NCI-H524 treated with DMSO at 0.1 percent for 48 hours (cell line): ENCODE results near the gene PDCD1LG2.

ENCODE experiments used
- DNase-seq: peaks from one replicate; lab custom pipeline; 2025; lab: John Stamatoyannopoulos, UW

The PDCD1LG2 gene

DNA sequence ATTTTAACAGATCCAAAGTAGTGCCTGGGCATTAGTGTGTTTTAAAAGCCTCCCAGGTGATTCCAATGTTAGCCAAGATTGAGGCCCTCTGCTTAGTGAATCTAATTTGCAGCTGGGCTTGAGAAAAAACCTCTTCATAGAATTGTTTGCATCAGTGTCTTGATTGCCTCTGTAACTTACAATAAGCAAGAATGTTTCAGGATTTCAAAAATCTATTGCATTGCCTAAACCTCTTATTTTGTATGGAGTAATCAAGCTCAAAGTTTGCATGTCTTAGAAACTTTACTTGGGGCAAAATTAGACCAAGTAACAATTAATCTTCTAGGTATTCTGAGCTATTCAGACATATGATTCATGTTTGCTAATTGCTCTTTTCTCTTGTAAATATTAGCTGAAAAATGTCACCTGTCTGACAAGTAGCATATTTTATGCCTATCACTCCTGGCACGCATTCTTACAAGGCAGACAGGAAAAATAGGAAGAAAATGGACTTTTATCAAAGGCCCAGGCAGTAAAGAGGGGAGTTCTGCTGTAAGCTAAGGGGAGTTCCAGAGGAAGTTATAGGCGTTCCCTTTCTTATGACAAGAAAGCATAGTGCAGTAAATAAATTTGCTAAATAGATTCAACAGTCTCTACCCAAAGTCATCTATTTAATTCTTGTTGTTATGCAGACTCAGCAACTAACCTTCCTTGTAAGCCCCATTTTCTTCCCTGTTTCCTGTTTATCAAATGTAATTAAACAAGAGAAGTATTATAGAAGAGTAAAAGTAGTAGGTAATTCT, 21.0 kb downstream of the PDCD1LG2 start:
- DNase-seq = no peak

DNA sequence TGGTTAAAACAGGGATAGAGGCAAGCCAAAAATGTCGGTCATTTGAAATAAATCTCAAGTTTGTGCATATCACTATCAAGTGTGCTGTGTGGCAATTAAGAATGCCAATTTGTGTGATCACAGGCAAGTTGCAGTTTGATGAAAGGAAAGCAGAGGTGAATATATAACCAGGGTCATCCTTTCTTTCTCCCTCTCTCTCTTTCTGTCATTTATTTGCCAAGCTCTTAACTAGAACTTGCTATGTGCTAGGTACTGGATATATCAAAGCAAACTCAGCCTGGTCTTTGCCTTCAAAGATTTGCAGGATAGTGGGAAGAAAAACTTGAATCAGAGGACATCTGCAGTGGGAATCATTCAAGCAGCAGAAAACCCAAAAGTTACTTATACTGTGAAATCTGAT, 22.0 kb downstream of the PDCD1LG2 start:
- no peak for DNase-seq

DNA sequence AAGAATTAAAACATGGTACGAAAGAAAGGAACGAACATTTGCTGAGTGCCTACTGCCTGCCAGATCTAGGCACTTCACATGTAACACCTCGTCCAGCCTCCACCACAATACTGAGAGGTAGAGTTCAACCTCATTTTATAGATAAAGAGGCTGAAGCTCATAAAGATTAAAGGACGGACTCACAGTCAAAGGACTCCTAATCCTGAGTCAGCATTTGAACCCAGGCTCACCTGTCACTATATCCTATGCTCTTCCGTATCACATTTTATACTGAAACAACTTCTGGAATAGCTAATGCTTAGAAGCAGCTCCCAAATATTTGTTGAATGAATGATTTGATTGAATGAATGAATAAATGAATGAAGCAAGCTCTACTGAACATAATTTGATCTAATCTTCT, 22.5 kb downstream of the PDCD1LG2 start:
- no peak for DNase-seq

DNA sequence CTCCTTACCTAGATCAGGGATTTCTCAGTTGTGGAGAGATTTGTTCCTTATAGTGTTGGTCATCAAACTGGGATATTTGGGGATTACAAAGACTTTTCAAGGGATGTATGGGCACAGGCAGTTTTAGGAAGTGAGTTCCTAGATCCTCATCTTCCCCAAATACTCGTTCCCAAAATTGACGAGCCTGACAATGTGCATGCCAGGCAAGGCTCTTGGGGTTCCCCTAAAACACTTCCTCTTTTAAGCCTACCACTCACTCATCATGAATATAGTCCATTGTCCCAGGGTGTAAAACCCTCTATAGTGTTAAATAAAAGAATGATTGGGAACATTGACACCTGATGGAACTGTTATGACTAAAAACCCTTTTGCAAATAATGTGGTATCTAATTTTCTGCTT, 26.4 kb downstream of the PDCD1LG2 start:
- no peak for DNase-seq

DNA sequence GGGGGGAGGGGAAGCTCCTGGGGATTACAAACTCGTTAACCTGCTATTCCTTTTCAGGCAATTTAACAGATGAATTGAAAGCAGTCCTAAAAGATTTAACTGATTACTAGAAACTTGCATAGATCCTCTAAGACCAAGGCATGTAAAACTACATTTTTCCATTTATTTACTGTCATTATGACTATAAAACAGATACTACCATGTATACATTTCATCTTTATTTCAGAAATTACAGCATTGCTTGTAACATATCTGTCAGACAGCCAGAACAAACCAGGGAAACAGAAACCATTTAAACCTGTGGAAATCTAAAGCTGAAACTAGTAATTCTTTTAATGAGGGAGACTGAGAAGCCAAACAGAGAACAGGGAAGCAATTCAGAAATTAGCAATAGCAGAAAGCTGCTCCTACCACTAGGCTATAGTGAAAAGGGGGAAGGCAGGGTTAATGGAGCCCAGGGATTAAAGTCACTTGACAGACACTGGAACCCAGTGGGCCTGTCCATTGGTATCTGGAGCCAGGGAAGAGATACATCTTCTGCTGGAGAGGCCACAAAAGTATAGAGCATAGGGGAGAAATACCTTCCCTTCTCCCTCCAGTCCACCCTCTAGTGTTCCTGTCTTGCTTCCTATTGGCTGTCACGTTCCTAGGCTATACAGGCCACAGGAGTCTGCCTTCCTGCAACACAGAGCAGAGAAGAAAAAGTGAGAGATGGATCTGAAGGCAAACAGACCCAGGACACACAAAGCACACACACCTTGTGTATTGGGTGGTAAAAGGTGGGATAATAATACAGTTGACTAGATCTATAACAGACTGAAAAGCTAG, 33.8 kb downstream of the PDCD1LG2 start:
- no peak for DNase-seq

DNA sequence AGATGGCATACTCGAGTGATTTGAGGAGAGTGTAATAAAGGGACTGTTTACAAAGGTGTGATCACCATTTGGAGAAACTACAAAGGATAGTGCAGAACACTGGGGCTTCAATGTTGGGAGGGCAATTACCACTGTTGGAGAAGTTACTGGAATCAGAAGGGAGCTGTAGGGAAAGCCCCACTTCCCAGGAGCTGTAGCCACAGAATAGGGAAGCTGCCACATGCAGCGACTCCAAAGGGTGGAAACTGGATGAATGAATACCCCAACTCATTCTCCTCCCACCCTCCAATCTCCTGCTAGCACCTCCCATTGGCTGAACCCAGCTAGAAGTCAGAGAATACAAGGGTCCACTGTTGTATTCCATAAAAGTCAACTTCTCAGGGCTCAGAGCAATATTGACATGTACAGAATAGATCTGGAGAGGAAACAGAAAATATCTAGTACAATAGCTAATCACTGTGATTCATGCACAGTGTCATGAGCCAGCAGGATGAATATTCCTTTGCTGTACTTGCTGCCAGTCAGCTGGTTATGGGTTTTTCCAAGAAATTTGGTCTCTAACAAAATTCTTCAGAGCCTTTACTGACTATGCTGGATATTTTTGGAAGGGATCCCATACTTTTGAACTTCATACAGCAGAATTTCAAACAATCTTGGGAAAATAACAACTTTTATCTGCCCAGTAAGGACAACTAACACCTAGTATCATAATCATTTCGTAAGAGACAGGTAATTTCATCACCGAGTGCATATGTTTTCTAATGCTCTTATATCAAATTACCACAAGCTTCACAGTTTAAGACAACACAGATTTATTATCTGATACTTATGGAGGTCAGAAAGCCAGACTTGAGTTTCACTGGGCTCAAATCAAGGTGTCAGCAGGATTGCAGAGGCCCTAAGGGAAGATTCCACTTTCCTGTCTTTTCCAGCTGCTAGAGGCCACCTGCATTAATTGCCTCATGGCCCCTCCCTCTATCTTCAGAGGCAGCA, 39.6 kb downstream of the PDCD1LG2 start:
- DNase-seq = no peak

DNA sequence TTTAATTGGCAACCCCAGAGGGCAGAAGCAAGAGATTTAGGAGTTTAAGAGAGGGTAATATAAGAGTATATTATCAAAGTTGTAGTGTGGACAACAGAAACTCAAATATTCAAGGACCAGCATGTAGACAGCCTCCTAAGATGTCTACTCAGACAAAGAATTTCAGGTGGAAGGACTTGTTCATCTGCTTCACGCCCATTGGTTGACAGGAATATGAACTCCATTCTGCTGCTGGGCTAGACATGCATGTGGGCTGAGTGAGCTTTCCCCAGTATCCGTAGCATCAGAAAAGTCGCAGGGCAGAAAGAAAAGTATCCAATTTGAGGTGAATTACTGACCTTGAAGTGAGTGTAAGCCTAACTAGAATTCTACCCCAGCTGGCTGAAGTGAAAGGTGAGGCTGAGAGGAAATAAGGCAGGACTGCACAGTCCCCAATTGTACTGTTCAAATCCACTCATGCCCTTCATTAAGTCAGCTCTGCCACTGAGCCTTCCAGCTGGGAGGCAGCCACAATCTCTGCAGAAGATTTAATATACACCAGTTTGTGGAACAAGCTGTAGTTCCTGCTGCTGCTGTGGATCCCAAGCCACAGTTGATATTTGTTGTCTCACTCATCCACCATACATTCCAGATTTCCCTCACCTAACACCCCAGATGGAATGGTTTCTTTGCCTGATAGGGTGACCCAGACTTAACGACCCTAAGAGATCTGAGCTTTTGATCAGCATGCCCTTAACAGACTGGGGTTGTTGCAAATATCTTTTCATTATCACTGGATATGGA, 41.2 kb downstream of the PDCD1LG2 start:
- no peak for DNase-seq

DNA sequence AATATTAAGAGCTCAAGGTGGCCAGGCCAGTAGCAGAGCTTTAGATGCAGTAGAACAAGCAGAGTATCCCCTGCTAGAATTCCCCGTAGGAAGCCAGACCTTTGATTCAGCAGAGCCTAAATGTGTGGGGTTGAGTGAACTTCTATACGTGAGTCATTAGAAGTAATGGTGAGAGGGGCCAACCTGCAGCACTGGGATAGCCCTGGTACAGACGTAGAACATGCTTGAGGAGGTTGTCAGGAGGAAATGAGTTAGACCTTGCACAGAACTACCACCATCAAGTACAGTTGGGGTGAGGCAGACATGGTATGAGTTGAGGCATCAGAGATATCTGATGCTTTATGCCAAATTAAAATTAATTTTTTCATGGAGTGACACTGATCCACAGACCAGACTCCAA, 42.0 kb downstream of the PDCD1LG2 start:
- no peak for DNase-seq

DNA sequence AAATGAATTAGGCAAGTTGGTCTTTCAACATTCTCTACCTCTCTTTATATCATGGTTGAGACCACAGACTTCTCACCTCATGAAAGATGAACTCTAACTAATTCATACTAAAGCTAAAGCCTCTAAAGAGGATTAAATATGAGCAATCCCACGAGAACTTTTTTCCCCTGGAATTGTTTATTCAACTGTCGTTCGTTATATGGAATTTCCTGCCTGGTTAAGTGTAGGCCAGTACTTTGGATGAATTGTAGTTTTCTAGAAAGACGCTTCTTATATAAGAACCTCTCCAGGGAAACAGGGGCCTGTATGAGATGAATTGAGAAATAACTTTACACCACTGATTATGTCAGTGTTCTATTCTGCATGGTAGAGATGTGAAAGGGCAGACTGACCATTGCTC, 42.9 kb downstream of the PDCD1LG2 start:
- no peak for DNase-seq

DNA sequence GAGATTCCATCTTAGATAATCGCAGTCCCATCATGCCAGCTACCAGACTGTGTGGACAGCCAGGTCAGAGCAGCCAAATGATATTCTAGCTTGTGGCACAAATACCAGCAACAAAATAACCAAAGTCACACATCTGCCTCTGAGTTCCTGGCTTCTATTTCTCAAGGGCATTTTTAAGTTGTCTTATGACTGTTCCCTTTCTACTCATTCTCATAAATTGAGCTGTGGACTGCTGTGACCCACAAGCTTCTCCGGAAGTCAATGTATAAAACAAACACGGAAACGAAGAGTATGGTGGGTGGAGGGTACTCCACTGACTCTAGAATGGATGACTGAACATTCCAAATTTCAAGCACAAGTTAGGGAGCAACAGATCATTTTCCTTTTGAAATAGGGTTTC, 43.9 kb downstream of the PDCD1LG2 start:
- DNase-seq = no peak

DNA sequence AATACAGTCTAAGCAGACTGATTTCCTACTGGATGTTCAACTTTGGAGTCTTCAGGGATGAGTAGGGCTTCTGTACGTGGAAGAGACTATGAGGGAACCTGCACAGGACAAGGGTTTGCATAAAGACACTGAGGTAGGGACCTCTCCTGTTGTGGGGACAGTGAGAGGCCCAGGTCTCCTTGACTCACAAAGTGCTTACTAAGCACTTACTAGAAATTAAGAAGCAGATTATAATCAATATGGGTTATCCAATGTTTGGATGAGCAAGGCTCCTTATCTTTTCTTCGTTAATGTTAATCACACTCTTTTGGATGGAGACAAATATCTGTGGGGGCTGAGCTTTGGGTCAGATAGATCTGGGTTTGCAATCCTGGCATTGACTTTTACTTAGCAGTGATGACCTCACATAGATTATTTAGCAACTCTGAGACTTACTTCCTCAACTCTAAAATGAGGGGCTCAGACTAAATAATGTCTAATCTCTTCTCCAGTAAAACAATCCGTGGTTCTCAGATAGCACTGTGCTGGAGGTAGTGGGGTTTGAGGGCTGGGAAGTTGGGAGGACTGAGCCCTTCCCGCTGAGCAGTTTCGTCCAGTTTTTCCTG, 45.9 kb downstream of the PDCD1LG2 start:
- DNase-seq = no peak

DNA sequence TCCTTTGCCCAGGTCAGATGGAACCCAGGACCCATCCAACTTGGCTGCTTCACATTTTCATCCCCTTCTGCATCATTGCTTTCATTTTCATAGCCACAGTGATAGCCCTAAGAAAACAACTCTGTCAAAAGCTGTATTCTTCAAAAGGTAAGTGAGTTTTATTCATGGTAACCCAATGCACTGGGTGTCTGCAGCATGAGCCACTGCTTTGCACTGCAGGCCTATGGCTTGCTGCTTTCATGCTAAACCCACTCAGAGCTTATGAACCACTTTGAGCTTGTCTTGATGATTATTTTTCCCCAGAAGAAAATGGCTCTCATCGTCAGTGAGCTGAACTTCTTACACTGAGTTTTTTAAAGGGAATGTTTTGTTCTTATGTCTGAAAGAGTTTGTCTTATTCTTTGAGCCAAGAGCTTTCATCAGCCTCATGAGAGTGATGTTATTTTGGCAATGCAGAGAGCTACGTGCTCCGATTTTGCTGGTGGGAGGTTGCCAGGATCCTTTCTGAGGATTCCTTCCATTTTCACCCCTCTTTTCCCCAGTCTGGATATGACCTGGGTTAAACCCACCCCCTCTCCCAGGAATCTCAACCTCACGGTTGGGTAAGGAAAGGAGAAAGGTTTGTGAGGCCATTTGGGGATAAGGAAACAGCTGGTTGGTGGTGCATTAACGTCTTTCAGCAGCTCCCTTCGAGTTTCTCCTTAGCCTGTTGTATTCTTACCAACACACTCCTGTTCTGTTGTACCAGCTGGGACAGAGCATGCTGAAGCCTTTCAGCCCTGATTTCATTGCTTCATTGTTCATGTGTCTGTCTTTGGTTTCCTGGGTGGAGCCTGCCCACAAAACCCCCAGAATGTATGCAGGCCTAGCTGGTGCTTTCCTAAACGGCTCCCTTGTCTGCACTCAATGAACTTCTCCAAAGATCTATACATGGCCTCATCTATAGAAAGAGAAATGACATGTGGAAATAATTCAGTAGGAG, 47.6 kb downstream of the PDCD1LG2 start:
- DNase-seq = no peak

DNA sequence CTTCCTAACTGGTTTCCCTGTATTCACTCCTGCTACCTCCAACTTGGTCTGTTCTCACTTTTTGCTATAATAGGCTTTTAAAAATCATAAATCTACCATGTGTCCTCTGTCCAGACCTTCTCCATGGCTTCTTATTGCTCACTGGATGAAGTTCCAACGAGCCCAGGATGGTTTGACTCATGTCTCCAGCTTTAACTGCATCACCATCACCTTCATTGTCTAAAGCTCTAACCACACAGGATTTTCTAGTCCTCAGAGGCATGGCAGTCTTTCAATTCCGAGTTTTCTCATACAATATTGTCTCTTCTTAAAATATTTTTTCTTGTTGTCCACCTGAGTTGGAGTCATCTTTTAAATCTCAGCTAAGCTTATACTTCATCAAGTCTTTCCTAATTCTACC, 49.3 kb downstream of the PDCD1LG2 start:
- DNase-seq = no peak

DNA sequence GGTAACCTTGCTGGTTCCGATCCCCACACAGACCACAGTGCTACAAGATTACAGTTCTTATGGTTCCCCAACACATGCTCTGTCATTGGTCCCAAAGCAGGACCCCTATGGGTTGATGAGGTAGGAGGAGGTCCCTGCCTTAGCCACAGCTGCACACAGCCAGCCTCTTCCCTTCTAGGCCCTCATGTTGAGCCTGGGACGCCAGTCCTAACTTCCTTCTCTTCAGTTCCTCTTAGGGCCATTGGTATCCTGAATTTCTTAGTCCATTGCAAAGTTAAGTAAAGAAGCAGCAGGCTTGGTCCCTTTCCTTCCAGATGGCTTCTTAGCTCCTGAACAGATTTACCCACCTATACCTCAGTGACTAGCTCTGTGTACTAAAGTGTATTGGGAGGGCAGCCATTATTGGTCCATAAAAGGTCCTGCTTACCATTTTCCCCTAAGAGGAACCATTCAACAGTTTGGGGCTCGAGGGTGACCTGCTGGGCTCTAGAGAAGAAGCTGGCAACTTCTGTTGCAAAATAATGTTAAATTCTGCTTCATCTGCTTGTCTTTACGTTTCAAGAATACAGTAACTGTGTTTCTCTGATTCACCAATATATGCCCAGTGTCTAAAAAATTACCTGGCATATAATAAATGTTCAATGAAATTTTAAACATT, 50.2 kb downstream of the PDCD1LG2 start:
- DNase-seq = no peak

DNA sequence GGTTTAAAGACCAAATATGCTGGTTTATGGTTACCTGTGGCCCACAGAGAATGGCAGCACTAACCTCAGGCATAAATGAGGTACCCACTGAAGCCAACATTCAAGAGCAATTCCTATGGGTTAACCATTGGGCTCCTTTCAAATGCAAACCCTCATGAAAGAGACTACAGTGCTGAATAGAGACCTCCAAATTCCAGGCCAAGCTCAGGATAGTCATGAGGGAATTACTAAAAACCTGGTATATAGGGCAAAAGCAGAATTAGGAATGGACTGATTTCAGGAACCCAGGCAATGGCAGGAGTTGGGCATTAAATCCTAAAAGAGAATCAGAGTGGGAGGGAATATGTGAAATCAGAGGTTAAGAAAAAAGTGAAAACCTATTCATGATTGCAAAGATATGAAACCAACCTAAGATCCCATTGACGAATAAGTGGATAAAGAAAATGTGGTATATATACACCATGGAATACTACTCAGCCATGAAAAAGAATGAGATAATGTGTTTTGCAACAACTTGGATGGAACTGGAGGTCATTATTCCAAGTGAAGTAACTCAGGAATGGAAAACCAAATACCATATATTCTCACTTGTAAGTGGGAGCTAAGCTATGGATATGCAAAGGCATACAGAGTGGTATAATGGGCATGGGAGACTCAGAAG, 51.6 kb downstream of the PDCD1LG2 start:
- DNase-seq = no peak

DNA sequence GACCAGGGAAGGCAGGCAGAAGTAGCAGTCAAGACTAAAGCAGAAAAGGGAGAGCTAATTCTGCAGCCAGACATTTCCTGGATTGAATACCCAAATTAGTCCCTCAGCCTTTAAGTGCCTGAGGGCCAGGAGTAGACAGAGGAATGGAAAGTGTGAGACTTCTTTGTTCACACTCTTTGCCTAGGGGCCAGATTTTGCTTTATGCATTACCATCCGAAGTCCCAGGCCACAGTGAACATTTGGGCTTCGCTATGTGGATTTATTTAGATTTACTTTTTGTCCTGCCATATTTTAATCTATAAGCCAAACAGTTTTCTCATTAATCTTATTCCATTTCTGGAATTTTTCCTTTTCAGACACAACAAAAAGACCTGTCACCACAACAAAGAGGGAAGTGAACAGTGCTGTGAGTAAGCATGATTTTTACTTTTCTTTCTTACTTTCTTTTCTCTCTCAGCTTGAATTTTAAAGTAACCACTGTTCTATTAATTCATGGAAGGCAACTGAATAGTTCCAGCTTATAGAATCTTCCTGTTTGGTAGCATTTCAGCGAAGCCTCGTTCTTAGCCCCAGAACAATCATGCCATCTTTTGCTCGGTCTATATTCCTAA, 52.6 kb downstream of the PDCD1LG2 start:
- no peak for DNase-seq

DNA sequence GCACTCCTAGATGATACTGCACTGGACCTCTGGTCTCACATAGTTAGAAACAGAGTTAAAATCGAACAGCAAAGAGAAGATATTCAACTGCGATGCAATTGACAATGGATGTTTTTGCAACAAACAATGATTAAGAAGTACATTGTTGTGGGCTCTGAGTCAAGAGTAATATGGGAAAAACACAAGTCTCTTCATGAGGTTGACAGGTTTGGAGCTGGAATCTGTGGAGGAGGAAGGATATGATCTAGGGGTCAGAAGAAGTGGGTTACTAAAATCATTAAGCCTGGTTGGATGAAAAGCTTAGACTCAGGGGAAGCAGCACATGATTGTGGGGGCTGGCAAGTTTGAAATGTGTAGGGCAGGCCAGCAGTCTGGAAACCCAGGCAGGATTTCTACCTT, 53.1 kb downstream of the PDCD1LG2 start:
- no peak for DNase-seq

DNA sequence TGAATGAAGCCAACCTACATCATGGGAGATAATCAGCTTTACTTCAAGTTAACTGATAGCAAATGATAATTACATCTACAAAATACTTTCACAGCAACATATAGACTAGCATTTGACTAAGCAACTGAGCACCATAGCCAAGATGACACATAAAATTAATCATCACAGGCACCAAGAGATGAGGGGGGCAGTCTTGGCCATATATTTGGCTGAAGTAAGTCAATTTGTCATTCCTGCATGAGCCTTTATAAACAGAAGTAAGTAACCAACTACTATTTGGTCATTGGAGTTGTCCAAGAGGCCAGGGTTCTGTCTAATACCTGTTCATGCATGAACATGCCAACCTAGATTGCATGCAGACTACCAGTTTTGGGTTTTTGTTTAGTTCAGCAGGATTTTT, 53.6 kb downstream of the PDCD1LG2 start:
- DNase-seq = no peak
